GM19043 (cell line): ENCODE data around the gene PSMA8.
"Not testable (repeated sequence)": the region's sequence is repeated elsewhere in the genome, so short reads cannot be mapped to it uniquely, and the experiment has no call there.

Source experiments
- ATAC-seq: cut with Tn5 transposase; IDR thresholded peaks from one replicate; pipeline ENCODE4 v1.9.1; 2021; ENCODE audit warnings: low read depth; ENCODE audit not compliant: unreplicated experiment

Gene PSMA8

DNA sequence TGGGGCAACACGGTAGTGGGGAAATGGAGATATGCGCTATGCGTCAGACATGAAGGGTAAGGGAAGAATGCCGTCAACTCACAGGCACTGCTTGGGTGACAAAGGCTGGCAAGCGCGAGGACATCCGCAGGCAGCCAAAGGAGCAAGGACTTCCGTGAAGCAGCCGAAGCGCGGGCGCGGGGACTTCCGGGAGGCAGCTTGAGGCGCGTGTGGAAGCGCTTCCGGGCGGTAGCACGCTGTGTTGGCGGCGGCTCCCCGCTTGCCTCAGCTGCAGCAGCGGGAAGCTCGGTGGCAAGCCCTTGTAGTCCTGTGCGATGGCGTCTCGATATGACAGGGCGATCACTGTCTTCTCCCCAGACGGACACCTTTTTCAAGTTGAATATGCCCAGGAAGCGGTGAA lies at the start of gene PSMA8:
Gene PSMA8, plus strand, starts transcription at position 218 of the 400 bp plus-strand sequence. Its CDS starts 97 bp downstream, at position 315.
- ATAC-seq: no peak

DNA sequence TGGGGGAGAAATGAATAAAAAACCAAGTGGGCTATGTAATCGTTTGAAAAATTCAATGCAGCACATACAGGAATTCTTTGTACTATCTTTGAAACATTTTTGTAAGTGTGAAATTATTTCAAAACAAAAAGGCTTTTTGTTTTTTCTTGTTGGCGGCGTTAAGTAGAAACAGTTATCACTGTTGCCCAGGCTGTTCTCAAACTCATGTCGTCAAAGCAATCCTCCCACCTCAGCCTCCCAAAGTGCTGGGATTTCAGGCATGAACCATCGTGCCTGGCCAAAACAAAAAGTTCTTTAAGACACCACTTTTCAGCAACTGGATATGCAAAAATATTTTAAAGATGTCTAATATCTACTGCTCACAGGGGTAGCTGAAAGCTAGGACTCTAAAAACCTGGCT lies 48.6 kb upstream of the PSMA8 start:
- no peak for ATAC-seq

DNA sequence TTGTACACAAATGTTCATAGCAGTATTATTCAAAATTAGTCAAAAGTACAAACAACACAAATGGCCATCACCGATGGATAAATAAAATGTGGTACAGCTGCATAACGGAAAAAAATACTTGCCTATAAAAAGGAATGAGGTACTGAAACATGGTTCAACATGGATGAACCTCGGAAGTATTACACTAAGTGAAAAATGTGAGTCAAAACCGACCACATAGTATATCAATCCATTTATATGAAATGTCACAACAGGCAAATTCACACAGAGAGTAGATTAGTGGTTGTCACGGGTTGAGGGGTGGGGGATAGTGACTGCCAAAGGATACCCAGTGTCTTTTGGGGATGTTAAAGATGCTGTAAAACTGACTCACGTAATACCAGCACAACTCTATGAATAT lies 46.7 kb upstream of the PSMA8 start:
- no peak for ATAC-seq

DNA sequence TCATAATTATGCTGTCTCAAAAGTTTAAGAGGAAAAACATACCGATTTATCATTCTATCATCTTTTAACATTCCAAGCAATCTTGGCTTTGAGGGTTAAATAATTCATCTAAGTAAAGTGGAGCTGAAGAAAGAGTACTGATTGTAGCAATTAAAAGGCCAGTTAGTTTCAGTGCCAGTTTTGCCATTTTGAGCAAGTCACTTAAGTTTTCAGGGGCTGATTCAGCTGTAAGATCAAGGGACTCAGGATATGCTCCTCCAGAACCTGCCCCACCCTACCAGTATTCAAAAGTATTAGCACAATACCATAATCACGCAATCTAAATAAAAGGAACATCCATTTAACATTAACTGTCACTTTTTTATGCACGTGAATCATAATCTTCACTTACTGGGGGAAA lies 45.2 kb upstream of the PSMA8 start:
- ATAC-seq: no peak

DNA sequence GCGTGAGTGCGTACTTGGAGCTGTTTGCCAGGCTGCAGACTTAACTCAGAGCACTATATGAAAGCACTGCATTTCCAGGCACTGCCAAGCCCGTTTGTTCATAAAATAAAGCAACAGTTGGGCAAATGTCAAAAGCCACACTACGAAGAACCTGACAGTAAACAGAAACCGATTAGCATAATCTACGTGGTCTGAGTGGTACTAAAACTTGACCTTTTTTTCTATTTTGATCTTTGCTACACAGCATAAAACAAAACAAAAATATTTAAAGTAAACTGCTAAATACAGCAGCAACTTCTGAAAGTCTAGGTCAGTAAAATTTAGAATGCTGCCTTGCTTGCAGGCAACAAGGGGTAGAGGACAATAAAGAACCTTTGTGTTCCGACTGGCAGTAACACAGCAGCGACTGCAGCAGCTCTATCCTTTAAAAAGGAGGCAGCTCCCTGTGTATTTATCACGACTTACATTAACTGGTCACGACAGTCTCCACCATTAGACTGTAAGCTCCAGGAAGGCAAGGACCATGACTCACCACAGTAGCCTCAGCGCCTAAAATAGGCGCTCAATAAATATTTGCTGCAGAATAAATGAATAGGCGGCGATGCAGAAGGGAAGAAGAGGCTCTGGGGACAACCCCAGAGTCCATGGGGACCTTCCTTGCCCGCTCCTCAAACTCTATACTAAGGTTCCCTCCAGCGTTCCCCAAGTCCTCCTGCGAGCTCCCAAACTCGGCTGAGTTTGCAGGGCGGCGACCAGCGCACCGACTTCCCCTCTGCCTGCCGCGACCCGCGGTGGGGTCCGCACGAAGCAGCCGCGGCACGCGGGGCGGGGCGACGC lies 44.2 kb upstream of the PSMA8 start:
- ATAC-seq: peak; percentile 0

DNA sequence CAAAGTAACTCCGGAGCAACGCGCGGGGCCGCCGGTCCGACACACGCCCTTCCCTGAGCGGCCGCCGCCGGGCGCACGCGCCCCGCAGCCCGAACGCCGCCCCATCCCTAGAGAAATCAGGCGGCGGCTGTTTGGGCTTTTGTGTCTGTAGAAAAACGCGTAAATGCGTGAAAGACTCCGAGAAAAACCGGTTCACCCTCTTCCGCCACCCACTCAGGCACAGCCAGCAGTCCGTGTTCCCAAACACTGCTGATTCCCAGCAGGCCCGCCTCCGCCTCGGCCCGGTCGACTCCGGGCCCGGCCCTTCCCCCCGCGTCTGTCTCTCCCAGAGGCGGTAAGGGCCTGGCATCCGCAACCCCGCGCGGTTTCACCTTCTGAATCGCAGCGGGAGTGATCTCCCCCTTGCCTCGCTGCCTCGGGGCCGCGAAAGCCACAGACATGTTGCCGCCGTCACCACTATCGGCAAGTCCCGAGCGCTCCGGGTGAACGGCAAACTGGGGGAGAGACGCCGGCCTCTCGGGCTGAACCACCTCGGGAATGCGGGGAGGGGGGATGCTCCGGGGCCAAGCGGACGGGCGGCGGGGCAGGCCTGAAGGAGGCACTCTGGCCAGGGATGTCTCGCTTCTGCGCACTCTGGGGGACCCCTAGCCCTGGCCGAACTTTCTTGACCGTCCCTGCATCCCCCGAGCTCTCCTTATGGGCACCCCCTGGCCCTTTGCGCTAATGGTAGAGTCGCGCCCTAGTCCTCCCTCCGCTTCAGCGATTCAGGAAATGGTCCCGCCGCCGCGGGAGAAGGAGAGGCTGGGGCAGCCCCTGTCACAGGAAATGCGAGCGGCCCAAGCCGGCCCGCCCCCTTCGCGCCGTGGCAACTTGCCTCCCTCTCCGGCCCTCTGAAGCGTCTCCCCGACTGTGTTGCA lies 43.3 kb upstream of the PSMA8 start, which contains the start of gene SS18:
Gene SS18, minus strand, starts transcription at position 484 of the 917 bp plus-strand sequence. Its CDS starts 44 bp downstream, at position 440.
- peak; percentile 78 for ATAC-seq

DNA sequence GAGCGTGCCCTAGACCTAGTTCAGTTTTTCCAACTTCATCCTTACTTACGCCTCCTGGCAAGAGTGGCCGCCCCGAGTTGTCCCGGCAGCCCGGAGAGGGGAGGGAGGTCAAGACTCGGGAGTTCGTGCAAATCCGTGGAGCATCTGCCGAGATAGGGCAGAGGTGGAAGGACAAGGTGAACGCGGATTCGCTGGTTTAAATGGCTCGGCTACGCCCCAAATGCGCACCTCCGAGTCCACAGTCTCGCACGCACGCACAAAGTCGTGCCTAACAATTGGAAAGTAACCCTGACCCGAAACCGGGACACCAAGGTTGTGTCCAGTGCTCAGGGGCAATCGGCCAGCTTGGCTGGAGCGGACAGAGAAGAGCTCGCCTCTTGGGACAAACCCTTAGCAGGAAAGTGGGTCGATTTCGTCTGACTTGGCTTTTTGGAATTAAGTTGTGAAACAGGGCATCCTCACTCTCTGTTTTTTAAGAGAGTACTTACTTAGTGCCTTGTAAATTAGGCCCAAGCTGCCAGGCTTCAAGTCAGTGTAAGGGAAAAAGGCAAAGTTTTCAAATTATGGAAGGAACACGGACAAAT lies 42.5 kb upstream of the PSMA8 start:
- peak; percentile 43 for ATAC-seq

DNA sequence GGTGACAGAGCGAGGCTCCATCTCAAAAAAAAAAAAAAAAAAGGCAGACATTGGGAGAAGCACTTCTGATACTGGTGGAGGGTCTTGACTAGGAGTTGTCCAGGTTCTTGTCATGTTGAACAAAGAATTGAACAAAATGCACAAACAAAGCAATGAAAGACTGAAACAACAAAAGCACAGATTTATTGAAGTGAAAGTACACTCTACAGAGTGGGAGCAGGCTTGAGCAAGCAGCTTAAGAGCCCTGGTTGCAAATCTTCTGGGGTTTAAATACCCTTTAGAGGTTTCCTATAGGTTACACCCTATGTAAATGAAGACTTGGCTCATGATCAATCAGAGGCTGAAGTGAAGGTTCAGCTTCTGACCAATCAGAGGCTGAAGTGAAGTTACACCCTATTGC lies 36.8 kb upstream of the PSMA8 start:
- ATAC-seq: no peak

DNA sequence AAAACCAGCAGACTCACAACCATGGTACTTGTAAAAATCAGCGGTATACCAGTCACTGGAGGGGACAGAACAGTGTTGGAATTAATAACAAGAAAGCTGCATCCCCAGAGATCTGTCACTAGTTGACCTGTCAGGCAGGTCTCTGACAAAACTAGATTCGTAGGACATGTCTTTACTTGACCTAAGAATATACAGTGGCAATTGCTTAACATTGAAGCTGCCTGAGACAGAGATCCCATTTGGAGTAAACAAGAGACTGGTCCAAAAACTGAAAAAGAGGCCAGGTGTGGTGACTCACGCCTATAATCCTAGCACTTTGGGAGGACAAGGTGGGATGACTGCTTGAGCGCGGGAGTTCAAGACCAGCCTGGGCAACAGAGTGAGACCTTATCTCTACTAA lies 36.1 kb upstream of the PSMA8 start:
- ATAC-seq: no peak

DNA sequence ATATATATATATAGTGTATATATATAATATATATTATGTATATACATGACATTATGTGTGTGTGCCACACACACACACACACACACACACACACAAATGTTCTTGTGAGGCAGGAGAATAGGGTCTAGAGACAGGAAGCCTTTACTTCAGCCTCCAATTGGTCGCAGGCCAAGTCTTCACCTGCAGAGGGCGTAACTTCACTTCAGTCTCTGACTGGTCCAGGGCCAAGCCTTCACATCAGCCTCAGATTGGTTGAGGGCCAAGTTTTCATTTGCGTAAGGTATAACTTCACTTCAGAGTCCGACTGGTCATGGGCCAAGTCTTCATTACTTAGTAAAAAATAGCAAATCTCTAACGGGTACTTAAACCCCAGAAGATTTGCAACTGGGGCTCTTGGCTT lies 30.1 kb upstream of the PSMA8 start:
- no peak for ATAC-seq

DNA sequence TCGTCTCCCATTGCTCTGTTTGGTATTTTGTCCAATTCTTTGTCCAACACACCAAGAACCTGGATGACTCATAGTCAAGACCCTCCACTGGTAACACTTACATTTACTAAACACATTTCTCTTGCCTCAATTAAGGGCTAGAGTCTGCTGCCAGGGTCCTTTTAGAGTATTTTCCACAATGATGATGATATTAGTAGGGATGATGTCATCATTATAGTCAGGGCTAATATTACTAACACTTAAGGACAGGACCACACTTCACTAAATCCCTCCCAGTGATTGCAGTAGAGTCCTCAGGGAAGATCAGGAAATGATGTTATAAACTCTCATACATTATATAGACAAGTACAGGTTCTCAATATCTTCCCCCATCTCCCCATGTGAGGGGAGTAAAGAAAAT lies 29.6 kb upstream of the PSMA8 start:
- no peak for ATAC-seq

DNA sequence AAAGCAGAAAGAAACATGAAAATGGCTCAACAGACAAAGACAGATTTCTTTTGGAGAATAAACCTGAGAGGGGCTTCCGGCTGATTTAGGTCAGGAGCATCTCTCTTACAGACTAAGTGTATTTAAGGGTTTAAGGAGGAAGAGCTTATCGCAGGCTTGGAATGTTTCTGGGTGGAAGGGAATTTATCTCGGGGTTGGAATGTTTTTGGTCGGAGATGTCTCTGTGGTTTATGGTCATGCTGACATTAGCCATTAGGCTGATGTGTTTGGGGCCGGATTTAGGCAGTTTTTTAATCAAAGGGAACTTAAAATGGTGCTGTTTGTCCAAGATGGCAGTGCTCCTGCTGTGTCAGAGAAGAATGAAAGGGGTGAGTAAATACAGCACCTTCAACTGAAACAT lies 14.4 kb upstream of the PSMA8 start:
- no peak for ATAC-seq

DNA sequence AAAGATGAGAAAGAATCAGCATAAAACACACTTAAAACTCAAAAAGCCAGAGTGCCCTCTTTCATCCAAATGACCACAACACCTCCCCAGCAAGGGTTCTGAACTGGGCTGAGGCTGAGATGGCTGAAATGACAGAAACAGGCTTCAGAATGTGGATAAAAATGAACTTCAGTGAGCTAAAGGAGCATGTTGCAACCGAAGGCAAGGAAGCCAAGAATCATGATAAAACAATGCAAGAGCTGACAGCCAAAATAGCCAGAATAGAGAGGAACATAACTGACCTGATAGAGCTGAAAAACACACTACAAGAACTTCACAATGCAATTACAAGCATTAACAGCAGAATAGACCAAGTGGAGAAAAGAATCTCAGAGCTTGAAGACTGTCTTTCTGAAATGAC lies 12.2 kb upstream of the PSMA8 start:
- ATAC-seq: no peak

DNA sequence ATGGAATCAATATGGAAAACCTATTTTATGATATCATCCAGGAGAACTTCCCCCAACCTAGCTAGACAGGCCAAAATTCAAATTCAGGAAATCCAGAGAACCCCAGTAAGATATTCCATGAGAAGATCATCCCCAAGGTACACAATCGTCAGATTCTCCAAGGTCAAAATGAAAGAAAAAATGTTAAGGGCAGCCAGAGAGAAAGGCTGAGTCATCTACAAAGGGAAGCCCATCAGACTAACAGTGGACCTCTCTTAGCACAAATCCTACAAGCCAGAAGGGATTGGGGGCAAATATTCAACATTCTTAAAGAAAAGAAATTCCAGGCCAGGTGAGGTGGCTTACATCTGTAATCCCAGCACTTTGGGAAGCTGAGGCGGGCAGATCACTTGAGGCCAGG lies 11.7 kb upstream of the PSMA8 start:
- not testable (repeated sequence) for ATAC-seq

DNA sequence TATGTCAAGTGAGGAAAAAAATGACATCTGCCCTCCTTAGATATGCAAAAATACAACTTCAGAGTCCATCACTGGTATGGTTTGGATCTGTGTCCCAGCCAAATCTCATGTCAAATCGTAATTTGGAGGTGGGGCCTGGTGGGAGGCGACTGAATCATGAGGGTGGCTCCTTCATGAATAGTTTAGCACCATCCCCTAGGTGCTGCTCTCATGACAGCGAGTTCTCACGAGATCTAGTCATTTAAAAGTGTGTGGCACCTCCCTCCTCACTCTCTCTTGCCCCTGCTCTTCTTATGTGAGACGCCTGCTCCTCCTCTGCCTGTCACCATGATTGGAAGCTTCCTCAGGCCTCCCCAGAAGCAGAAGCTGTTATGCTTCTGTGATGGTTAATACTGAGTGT lies 5.9 kb upstream of the PSMA8 start:
- no peak for ATAC-seq

DNA sequence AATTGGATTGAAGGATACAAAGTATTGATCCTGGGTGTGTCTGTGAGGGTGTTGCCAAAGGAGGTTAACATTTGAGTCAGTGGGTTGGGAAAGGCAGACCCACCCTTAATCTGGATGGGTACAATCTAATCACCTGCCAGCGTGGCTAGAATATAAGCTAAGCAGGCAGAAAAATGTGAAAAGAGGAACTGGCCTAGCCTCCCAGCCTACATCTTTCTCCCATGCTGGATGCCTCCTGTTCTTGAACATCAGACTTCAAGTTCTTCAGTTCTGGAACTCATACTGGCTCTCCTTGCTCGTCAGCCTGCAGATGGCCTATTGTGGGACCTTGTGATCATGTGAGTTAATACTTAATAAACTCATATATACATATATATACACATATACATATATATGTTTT lies 5.5 kb upstream of the PSMA8 start:
- not testable (repeated sequence) for ATAC-seq

DNA sequence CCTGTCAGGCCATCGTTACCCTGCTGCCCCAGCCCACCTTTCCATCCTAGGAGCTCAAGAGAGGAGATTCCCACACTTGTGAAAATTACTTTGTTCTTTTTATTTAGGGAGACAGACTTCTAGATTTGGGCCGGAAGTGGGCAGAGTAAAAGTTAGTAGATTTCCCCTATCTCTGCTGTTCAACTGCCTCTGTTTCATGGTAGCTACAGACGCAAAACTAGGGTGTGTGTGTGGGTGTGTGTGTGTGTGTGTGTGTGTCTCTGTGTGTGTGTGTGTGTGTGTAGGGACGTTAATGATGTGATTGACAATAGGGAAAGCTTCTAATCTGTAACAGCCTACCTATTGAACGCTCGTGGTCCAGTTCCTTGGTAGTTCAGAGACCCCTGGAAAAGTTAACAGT lies 438 bp downstream of the PSMA8 start:
- no peak for ATAC-seq

DNA sequence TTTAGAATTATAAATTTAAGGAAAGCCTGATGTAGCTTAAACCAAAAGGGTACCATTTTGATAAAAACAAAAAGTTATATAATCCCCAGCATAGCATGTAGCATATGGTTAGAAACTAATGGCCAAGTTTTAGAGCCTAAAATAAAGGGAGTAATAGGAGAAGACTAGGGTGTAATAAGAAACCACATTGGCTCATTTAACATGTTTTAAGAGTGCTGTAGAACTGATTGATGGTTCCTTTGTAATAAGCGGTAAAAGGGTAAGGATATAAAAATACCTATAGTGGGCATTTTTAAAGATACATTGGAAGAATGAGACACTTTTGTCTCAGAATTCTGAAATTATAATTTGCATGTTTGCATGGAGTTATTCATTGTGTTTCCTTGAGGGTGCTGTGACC lies 1.9 kb downstream of the PSMA8 start:
- no peak for ATAC-seq

DNA sequence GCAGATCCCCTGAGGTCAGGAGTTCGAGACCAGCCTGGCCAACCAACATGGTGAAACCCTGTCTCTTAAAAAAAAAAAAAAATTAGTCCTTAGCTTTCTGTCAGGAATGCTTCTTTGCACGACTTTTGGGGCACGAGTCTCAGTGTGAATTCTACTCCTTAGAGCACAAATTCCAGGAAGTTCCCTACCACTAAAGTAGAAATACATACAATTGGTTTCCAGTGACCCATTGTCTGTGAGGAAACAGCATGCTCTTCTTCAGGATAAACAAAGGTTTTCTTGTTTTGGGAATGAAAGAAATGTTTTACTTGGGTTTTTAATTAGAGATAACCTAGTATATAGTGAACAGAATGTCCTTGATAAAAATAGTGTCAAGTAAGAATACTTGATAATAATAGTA lies 23.7 kb downstream of the PSMA8 start:
- ATAC-seq: no peak

DNA sequence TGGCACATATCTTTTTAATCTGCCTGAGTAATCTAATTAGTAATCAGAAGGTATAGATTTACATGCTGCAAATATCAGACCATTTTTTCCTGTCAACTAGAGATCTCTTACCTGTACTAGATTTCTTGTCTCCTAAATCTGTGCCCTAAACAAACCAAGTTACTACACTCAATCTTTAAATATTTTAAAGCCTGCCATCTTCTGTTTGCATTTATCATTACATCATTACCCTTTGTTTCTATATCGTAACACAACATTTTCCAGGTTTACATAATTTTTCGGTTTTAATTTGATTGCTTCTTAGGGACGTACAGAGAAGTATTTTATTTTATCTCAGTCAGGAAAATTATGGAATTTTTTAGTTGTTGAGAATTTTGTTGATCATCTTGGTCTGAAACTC lies 25.7 kb downstream of the PSMA8 start:
- no peak for ATAC-seq

DNA sequence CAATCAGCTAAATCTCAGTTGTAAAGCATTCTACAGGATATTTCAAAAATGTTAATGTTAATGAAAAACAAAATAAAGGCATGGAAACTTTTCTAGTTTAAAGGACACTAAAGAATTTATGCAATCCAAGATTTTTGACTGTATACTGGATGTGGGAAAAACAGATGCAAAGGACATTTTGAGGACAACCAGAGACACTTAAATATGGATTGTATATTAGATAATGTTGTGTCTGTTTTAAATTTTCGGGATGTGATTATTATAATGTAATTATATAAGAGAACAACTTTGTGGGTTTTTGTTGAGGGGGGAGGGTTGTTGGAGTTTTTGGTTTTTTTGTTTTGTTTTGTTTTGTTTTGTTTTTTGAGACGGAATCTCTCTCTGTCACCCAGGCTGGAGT lies 30.9 kb downstream of the PSMA8 start:
- no peak for ATAC-seq
